ENCODE results near the gene USP5. TPM values are rescaled to one million over a fixed set of nuclear protein-coding genes. Genes with fewer than 3 reads are reported as not detected.

USP5 gene
- total RNA-seq, 1 experiment from 2014 or later, result 175 TPM

GRCh38 chr12:6914246-6914946 is 62.4 kb downstream of the USP5 start, which contains the start of gene ENO2 (continued):
- TF ChIP-seq ZBTB33 (IDR thresholded peaks at IDR 0.05; ENCODE audit: extremely low read depth, insufficient replicate concordance, low read length) (no peak), TCF7L2 (IDR thresholded peaks at IDR 0.05; ENCODE audit: borderline replicate concordance, extremely low read depth, insufficient read depth, insufficient read length) (no peak), ZFX (IDR thresholded peaks at IDR 0.05) (peak; percentile 55; the same call in 1 of the 2 replicates), EZH2phosphoT487 (IDR thresholded peaks at IDR 0.05; ENCODE audit: borderline replicate concordance) (no peak), FOSL1 (IDR thresholded peaks at IDR 0.05; ENCODE audit: low read depth) (no peak; the same call in 1 of the 2 replicates), RAD21 (IDR thresholded peaks at IDR 0.05; ENCODE audit: low read depth) (no peak), EGR1 (IDR thresholded peaks at IDR 0.05; ENCODE audit: low read depth) (no peak; the same call in 1 of the 2 replicates), SRF (IDR thresholded peaks at IDR 0.05; ENCODE audit: low read depth) (no peak), JUND (IDR thresholded peaks at IDR 0.05) (peak; percentile 35; the same call in 1 of the 2 replicates), EZH2 (IDR thresholded peaks at IDR 0.05) (no peak)
- TF ChIP-seq, protein P1, sequence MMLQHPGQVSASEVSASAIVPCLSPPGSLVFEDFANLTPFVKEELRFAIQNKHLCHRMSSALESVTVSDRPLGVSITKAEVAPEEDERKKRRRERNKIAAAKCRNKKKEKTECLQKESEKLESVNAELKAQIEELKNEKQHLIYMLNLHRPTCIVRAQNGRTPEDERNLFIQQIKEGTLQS (IDR thresholded peaks at IDR 0.05), result no peak
- TF ChIP-seq, protein P2, sequence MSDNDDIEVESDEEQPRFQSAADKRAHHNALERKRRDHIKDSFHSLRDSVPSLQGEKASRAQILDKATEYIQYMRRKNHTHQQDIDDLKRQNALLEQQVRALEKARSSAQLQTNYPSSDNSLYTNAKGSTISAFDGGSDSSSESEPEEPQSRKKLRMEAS (IDR thresholded peaks at IDR 0.05), result peak; percentile 62
